HepG2 (cell line): ENCODE data around the gene PLPP3. TPM values are rescaled to one million over a fixed set of nuclear protein-coding genes. Genes with fewer than 3 reads are reported as not detected.

ENCODE experiments used
- ELF3 ChIP-seq: IDR thresholded peaks from 2 replicates; pipeline ENCODE4 v1.6.1; 2016; ENCODE audit warnings: missing genetic modification reagents, missing compliant biosample characterization
- ERF ChIP-seq: IDR thresholded peaks from 2 replicates; pipeline ENCODE4 v1.6.1; 2018; ENCODE audit warnings: missing biosample characterization, missing genetic modification reagents
- FOXP1 ChIP-seq, 2 experiments: fragments of 450-650 bp in 1 of 2; IDR thresholded peaks; 2 replicates each; pipeline ENCODE4 v1.6.1; 2017 to 2018; ENCODE audit warnings: antibody characterized with exemption in 1 of 2
- HOMEZ ChIP-seq: IDR thresholded peaks from 2 replicates; pipeline ENCODE4 v1.6.1; 2016; ENCODE audit warnings: low read depth
- IKZF5 ChIP-seq: IDR thresholded peaks from 2 replicates; pipeline ENCODE4 v1.6.1; 2018; ENCODE audit warnings: missing genetic modification reagents, mild to moderate bottlenecking, missing compliant biosample characterization
- MEF2D ChIP-seq: sonication (generic); formaldehyde crosslinking; IDR thresholded peaks from 2 replicates; pipeline ENCODE4 v1.5.1; 2020; ENCODE audit warnings: mild to moderate bottlenecking, missing genetic modification reagents
- MIER3 ChIP-seq: IDR thresholded peaks from 2 replicates; pipeline ENCODE4 v1.6.1; 2016; ENCODE audit warnings: missing compliant biosample characterization, borderline replicate concordance
- NR2F6 ChIP-seq, 2 experiments: IDR thresholded peaks; 2 replicates each; pipeline ENCODE4 v1.6.1; 2016; ENCODE audit warnings: antibody characterized with exemption in 1 of 2, mild to moderate bottlenecking in 1 of 2
- RCOR2 ChIP-seq: IDR thresholded peaks from 2 replicates; pipeline ENCODE4 v1.6.1; 2016; ENCODE audit warnings: missing biosample characterization, missing genetic modification reagents
- RXRB ChIP-seq: IDR thresholded peaks from 2 replicates; pipeline ENCODE4 v1.6.1; 2016; ENCODE audit warnings: borderline replicate concordance, missing genetic modification reagents, missing compliant biosample characterization
- SATB2 ChIP-seq: sonication (generic); formaldehyde crosslinking; IDR thresholded peaks from 2 replicates; pipeline ENCODE4 v1.5.0; 2020; ENCODE audit warnings: missing genetic modification reagents
- TFAP4 ChIP-seq: sonication (generic); IDR thresholded peaks from 2 replicates; pipeline ENCODE4 v1.6.1; 2016; ENCODE audit warnings: low read depth, borderline replicate concordance
- TGIF2 ChIP-seq: IDR thresholded peaks from 2 replicates; pipeline ENCODE4 v1.6.1; 2016; ENCODE audit warnings: control low read depth, missing compliant biosample characterization
- ZBTB43 ChIP-seq: sonication (generic); formaldehyde crosslinking; conservative IDR thresholded peaks from 2 replicates; pipeline ENCODE4 v1.4.0; 2020; ENCODE audit warnings: missing genetic modification reagents
- ZNF407 ChIP-seq: sonication (generic); formaldehyde crosslinking; IDR thresholded peaks from one replicate; pipeline ENCODE4 v1.5.1; 2020; ENCODE audit warnings: mild to moderate bottlenecking, missing genetic modification reagents; ENCODE audit errors: not compliant biosample characterization
- ZNF451 ChIP-seq: sonication (generic); formaldehyde crosslinking; IDR thresholded peaks from 2 replicates; pipeline ENCODE4 v1.5.0; 2020; ENCODE audit warnings: mild to moderate bottlenecking, missing genetic modification reagents
- ZNF629 ChIP-seq: sonication (generic); formaldehyde crosslinking; conservative IDR thresholded peaks from 2 replicates; pipeline ENCODE4 v1.5.0; 2020; ENCODE audit warnings: missing genetic modification reagents
- polyA plus RNA-seq, 8 experiments: library from polyadenylated mRNA; depleted of rRNA in 3 of 8; stranded (reverse) in 7 of 8; unstranded in 1 of 8; fragments of >200 nt; fragmentation: Illumina TruSeq in 4 of 8; extraction: Trizol in 4 of 8; gene quantifications; 2 replicates each; pipeline versions ENCODE4 v1.2.1 to v1.2.3, GENCODE V29; 2011 to 2016; ENCODE audit warnings: low read depth in 4 of 8, missing spikeins in 1 of 8, mixed read lengths in 1 of 8; ENCODE audit not compliant: insufficient read depth in 1 of 8
- total RNA-seq, 5 experiments: library from RNA; depleted of rRNA; stranded (reverse); fragments of >200 nt; fragmentation: Illumina TruSeq; extraction: Trizol; gene quantifications; 2 replicates each; pipeline ENCODE4 v1.2.3, GENCODE V29; 2016; ENCODE audit warnings: low read depth in 1 of 5

The PLPP3 gene
- total and polyA plus RNA-seq, 2 of the 13 experiments (the other 11 are each of a cell fraction or from before 2014, with no cell fraction given) = 49.7 to 65.8 TPM

GRCh38 chr1:56453016-56453415 lies 126.3 kb downstream of the PLPP3 start (continued):
- TF ChIP-seq ZNF451 (CRISPR knock-in tag) (no peak), IKZF5 (CRISPR knock-in tag) (peak; percentile 46; the same call in 1 of the 2 replicates), TGIF2 (peak; percentile 76; the same call in 1 of the 2 replicates), MIER3 (CRISPR knock-in tag) (peak; percentile 38; the same call in 1 of the 2 replicates), TFAP4 (peak; percentile 65; the same call in 1 of the 2 replicates), ZNF407 (CRISPR knock-in tag) (no peak), HOMEZ (peak; percentile 53; the same call in 1 of the 2 replicates), RXRB (CRISPR knock-in tag) (peak; percentile 71; the same call in 1 of the 2 replicates), ELF3 (CRISPR knock-in tag) (0 out of 2 replicates have a peak, but pooled peaks have one; percentile 41), RCOR2 (CRISPR knock-in tag) (0 out of 2 replicates have a peak, but pooled peaks have one; percentile 41), MEF2D (CRISPR knock-in tag) (peak; percentile 64; the same call in 1 of the 2 replicates), SATB2 (CRISPR knock-in tag) (0 out of 2 replicates have a peak, but pooled peaks have one; percentile 28), NR2F6 (IDR thresholded peaks at IDR 0.05) (no peak), NR2F6 (CRISPR knock-in tag; IDR thresholded peaks at IDR 0.05) (no peak), ERF (CRISPR knock-in tag) (peak; percentile 71; the same call in 1 of the 2 replicates), ZNF629 (CRISPR knock-in tag) (peak; percentile 44; the same call in 1 of the 2 replicates), ZBTB43 (CRISPR knock-in tag) (peak; percentile 81), FOXP1 (IDR thresholded peaks at IDR 0.05) (no peak), FOXP1 (CRISPR knock-in tag; IDR thresholded peaks at IDR 0.05) (peak; percentile 58; the same call in 1 of the 2 replicates)
